PC-3 (cell line): ENCODE results near the gene ITSN1. TPM values are rescaled to one million over a fixed set of nuclear protein-coding genes. Genes with fewer than 3 reads are reported as not detected.
"Not testable (repeated sequence)": the region's sequence is repeated elsewhere in the genome, so short reads cannot be mapped to it uniquely, and the experiment has no call there.

Experiments used
- ATAC-seq: fragments of 200-7000 bp; cut with Tn5 transposase; 2 replicates; pipeline ENCODE4 v1.9.1; 2020; ENCODE audit warnings: mild to moderate bottlenecking, moderate library complexity
- BruUV-seq: library from RNA; stranded (reverse); fragments of 400-500 nt; replicated peaks from 2 replicates; lab custom pipeline; 2021; lab: Mats Ljungman, UMichigan
- CTCF ChIA-PET: fragments of 300-600 bp; sonication (Branson Sonifier 250); formaldehyde crosslinking; loops from one replicate; lab custom pipeline; 2022; ENCODE audit warnings: antibody characterized with exemption; lab: Charles Lee
- POLR2A ChIA-PET: fragments of 300-600 bp; sonication (Branson Sonifier 250); formaldehyde crosslinking; loops from one replicate; lab custom pipeline; 2022; ENCODE audit warnings: antibody characterized with exemption; ENCODE audit not compliant: unreplicated experiment; lab: Charles Lee
- DNase-seq: peaks from one replicate; pipeline ENCODE4 v3.0.0-alpha.2; 2015
- H2AFZ ChIP-seq: fragments of 300-600 bp; sonication (generic); 2 replicates; pipeline ENCODE4 v1.6.0; 2016; ENCODE audit warnings: antibody characterized with exemption, low read length
- H3F3A ChIP-seq: fragments of 300-600 bp; sonication (generic); one replicate; pipeline ENCODE4 v1.6.0; 2017; ENCODE audit warnings: antibody characterized with exemption, low read length, control low read depth, mild to moderate bottlenecking; ENCODE audit not compliant: unreplicated experiment
- H3K27ac ChIP-seq: fragments of 300-600 bp; sonication (generic); 2 replicates; pipeline ENCODE4 v1.5.1; 2016; ENCODE audit warnings: mild to moderate bottlenecking, low read length
- H3K27me3 ChIP-seq: fragments of 300-600 bp; sonication (generic); 2 replicates; pipeline ENCODE4 v1.6.1; 2016; ENCODE audit warnings: low read length, mixed read lengths
- H3K36me3 ChIP-seq: fragments of 300-600 bp; sonication (generic); 2 replicates; pipeline ENCODE4 v1.6.1; 2016; ENCODE audit warnings: low read depth, mixed run types, low read length, mixed read lengths
- H3K4me1 ChIP-seq: fragments of 300-600 bp; sonication (generic); 2 replicates; pipeline ENCODE4 v1.5.1; 2016; ENCODE audit warnings: low read length; ENCODE audit not compliant: insufficient read depth
- H3K4me2 ChIP-seq: fragments of 300-600 bp; sonication (generic); 2 replicates; pipeline ENCODE4 v1.6.0; 2016; ENCODE audit warnings: low read length
- H3K4me3 ChIP-seq: fragments of 300-600 bp; sonication (generic); 2 replicates; pipeline ENCODE4 v1.5.1; 2016; ENCODE audit warnings: mild to moderate bottlenecking, low read length, mixed read lengths
- H3K79me2 ChIP-seq: fragments of 300-600 bp; sonication (generic); 2 replicates; pipeline ENCODE4 v1.6.1; 2017; ENCODE audit warnings: low read length, mixed read lengths
- H3K9ac ChIP-seq: fragments of 300-600 bp; sonication (generic); 2 replicates; pipeline ENCODE4 v1.6.0; 2016; ENCODE audit warnings: mild to moderate bottlenecking, low read length
- H3K9me2 ChIP-seq: fragments of 300-600 bp; sonication (generic); replicated peaks from 2 replicates; pipeline ENCODE4 v1.6.1; 2016; ENCODE audit warnings: mixed run types, low read length, mixed read lengths
- H3K9me3 ChIP-seq: fragments of 300-600 bp; sonication (generic); 2 replicates; pipeline ENCODE4 v1.6.1; 2016; ENCODE audit warnings: low read length, mixed read lengths
- H4K20me1 ChIP-seq: fragments of 300-600 bp; sonication (generic); 2 replicates; pipeline ENCODE4 v1.6.1; 2016; ENCODE audit warnings: low read length, mixed read lengths
- CTCF ChIP-seq: fragments of 300-600 bp; sonication (generic); conservative IDR thresholded peaks from 2 replicates; pipeline ENCODE4 v1.5.1; 2017; ENCODE audit warnings: antibody characterized with exemption, low read depth, mild to moderate bottlenecking, low read length
- EZH2 ChIP-seq: fragments of 300-600 bp; sonication (generic); IDR thresholded peaks from one replicate; pipeline ENCODE4 v1.6.1; 2017; ENCODE audit warnings: antibody characterized with exemption, mild to moderate bottlenecking, low read length; ENCODE audit not compliant: unreplicated experiment
- EZH2phosphoT487 ChIP-seq: fragments of 300-600 bp; sonication (generic); IDR thresholded peaks from 2 replicates; pipeline ENCODE4 v1.6.1; 2018; ENCODE audit warnings: mild to moderate bottlenecking, antibody characterized with exemption, low read length, borderline replicate concordance
- intact Hi-C: fragments of 100-400 bp; cut with micrococcal nuclease; formaldehyde crosslinking; loops from 2 replicates; pipeline ENCODE4 v1.9.0; 2023
- total RNA-seq: library from RNA; depleted of rRNA; stranded (reverse); fragments of >200 nt; gene quantifications from 2 replicates; pipeline ENCODE4 v1.2.3, GENCODE V29; 2014

The ITSN1 gene
- total RNA-seq, 1 experiment from 2014 or later = 45.6 TPM

DNA sequence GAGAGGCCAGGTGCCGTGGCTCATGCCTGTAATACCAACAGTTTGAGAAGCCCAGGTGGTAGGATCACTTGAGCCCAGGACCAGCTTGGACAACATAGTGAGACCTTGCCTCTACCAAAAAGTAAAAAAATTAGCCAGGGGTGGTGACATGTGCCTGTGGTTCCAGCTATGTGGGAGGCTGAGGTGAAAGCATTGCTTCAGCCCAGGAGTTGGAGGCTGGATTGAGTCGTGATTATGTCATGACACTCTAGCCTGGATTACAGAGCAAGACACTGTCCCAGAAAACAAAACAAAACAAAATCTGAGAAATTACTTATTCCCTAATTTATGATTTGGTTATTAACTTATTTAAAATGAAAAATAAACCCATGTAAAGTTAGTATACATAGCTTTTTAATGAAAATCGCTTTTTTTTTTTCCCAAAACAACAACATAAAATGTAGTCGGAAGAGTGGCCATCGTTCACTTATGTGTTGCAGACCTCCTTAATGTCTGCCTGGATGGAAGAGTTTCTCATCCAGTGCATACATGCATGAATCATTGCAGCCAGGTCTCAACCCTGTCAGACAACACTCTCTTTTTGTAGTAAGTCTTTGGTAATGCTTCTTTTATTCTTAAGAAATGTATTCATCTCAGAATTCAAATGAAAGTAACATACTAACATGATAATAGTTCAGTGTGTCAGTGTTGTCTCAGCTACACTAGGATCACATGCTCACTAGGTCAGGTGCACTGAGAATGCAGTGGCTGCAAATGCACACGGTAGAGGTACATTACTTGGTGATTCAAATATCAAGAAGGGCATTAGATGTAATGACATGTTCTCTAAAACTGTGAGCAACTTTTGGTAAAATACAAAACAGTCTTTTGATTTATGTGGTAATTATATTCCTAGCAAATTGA, 28.0 kb downstream of the ITSN1 start:
- ChIA-PET CTCF (no interaction called here), POLR2A (no interaction called here)
- H2AFZ ChIP-seq = no peak overlapping the region
- H3F3A ChIP-seq = no peaks in the 10 kb centered on the region
- H3K27me3 ChIP-seq = no peaks in the 10 kb centered on the region
- peaks cover 46% of the 10 kb centered on the region for H3K79me2 ChIP-seq
- ATAC-seq (0 out of 2 replicates have a peak, but pooled peaks have one; percentile 24), DNase-seq (peak; percentile 37)
- H3K9ac ChIP-seq = no peak overlapping the region
- intact Hi-C loops = loop anchor here (1.0 kb wide), 1 partner anchor 17 kb away; no protein-coding TSS in a partner anchor
- no peak overlapping the region for H3K4me3 ChIP-seq
- no peaks in the 10 kb centered on the region for H3K36me3 ChIP-seq
- H4K20me1 ChIP-seq = no peaks in the 10 kb centered on the region; the same call in 1 of the 2 replicates
- no peaks in the 10 kb centered on the region for H3K9me2 ChIP-seq
- no TSS peak for BruUV-seq
- TF ChIP-seq EZH2 (no peak), EZH2phosphoT487 (no peak), CTCF (no peak)
- no peaks in the 10 kb centered on the region for H3K9me3 ChIP-seq
- no peak overlapping the region for H3K4me2 ChIP-seq
- H3K4me1 ChIP-seq = peaks cover 3% of the 10 kb centered on the region; the same call in 1 of the 2 replicates
- no peak overlapping the region for H3K27ac ChIP-seq

GRCh38 chr21:33673473-33673872, 31.2 kb downstream of the ITSN1 start:
- TF ChIP-seq CTCF = no peak
- no peak for TF ChIP-seq EZH2
- no peak for TF ChIP-seq EZH2phosphoT487
- Histone ChIP-seq H3K9me2 (no peaks in the 10 kb centered on the region), H3K4me1 (peaks cover 7% of the 10 kb centered on the region), H3K4me3 (no peak overlapping the region), H4K20me1 (no peaks in the 10 kb centered on the region; the same call in 1 of the 2 replicates), H2AFZ (no peak overlapping the region), H3K9ac (no peak overlapping the region), H3K27ac (no peak overlapping the region), H3K9me3 (no peaks in the 10 kb centered on the region), H3K4me2 (no peak overlapping the region), H3K36me3 (no peaks in the 10 kb centered on the region), H3F3A (no peaks in the 10 kb centered on the region), H3K79me2 (peaks cover 32% of the 10 kb centered on the region), H3K27me3 (no peaks in the 10 kb centered on the region)
- ChIA-PET POLR2A (no interaction called here), CTCF (no interaction called here)
- intact Hi-C loops = no loop called here
- DNase-seq (no peak), ATAC-seq (no peak)
- no TSS peak for BruUV-seq

GRCh38 chr21:33674226-33674625, 31.9 kb downstream of the ITSN1 start:
- DNase-seq (no peak), ATAC-seq (no peak)
- no peak for TF ChIP-seq CTCF
- TF ChIP-seq EZH2 = no peak
- TF ChIP-seq EZH2phosphoT487 = no peak
- no peak overlapping the region for H3K4me2 ChIP-seq
- no peak overlapping the region for H3K27ac ChIP-seq
- H3K79me2 ChIP-seq = peaks cover 28% of the 10 kb centered on the region
- H3K36me3 ChIP-seq = no peaks in the 10 kb centered on the region
- no peaks in the 10 kb centered on the region for H3K9me3 ChIP-seq
- ChIA-PET CTCF (no interaction called here), POLR2A (no interaction called here)
- no peak overlapping the region for H2AFZ ChIP-seq
- intact Hi-C loops = no loop called here
- peaks cover 15% of the 10 kb centered on the region for H3K4me1 ChIP-seq
- no peaks in the 10 kb centered on the region for H3F3A ChIP-seq
- H3K27me3 ChIP-seq = no peaks in the 10 kb centered on the region
- BruUV-seq = no TSS peak
- H3K9me2 ChIP-seq = no peaks in the 10 kb centered on the region
- no peaks in the 10 kb centered on the region; the same call in 1 of the 2 replicates for H4K20me1 ChIP-seq
- H3K4me3 ChIP-seq = no peak overlapping the region
- no peak overlapping the region for H3K9ac ChIP-seq

DNA sequence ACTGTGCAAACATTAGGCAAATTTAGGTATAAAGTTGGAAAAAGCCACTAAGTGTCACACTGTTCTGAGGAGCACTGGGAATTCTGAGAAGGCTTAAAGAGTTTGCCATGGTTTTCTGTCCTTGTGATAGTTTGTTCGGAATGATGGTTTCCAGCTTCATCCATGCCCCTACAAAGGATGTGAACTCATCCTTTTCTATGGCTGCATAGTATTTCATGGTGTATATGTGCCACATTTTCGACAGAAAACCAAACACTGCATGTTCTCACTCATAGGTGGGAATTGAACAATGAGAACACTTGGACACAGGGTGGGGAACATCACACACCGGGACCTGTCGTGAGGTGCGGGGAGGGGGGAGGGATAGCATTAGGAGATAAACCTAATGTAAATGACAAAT, 34.4 kb downstream of the ITSN1 start:
- H3K27me3 ChIP-seq, H3K9me2 ChIP-seq, DNase-seq, H3K4me3 ChIP-seq, H2AFZ ChIP-seq, H3K9me3 ChIP-seq, H3K9ac ChIP-seq, H3K4me2 ChIP-seq, intact Hi-C loops, CTCF ChIA-PET, H3K27ac ChIP-seq, POLR2A ChIA-PET, BruUV-seq, H3K36me3 ChIP-seq, H4K20me1 ChIP-seq, H3F3A ChIP-seq, ATAC-seq: not testable (repeated sequence)
- Histone ChIP-seq H3K4me1 (peaks cover 14% of the 10 kb centered on the region), H3K79me2 (peaks cover 28% of the 10 kb centered on the region)
